BLaER1 (cell line): ENCODE measurements around the gene FGF11.
A peak's percentile ranks its signal among the peaks of the same experiment; 100 is the strongest.

Source experiments
- H3K27ac ChIP-seq: shearing (Covaris generic); formaldehyde crosslinking; 2 replicates; pipeline ENCODE4 v1.8.1; 2022
- H3K27me3 ChIP-seq: shearing (Covaris generic); formaldehyde crosslinking; 2 replicates; pipeline ENCODE4 v1.8.1; 2022
- H3K36me3 ChIP-seq: shearing (Covaris generic); formaldehyde crosslinking; 2 replicates; pipeline ENCODE4 v1.8.1; 2022
- H3K4me1 ChIP-seq: shearing (Covaris generic); formaldehyde crosslinking; 2 replicates; pipeline ENCODE4 v1.8.1; 2022
- H3K4me2 ChIP-seq: shearing (Covaris generic); formaldehyde crosslinking; 2 replicates; pipeline ENCODE4 v1.8.1; 2022
- H3K4me3 ChIP-seq: shearing (Covaris generic); formaldehyde crosslinking; 2 replicates; pipeline ENCODE4 v1.8.1; 2022
- H3K9ac ChIP-seq: shearing (Covaris generic); formaldehyde crosslinking; 2 replicates; pipeline ENCODE4 v1.8.1; 2022
- H3K9me3 ChIP-seq: shearing (Covaris generic); formaldehyde crosslinking; 2 replicates; pipeline ENCODE4 v1.8.1; 2022
- H4K20me1 ChIP-seq: shearing (Covaris generic); formaldehyde crosslinking; 2 replicates; pipeline ENCODE4 v1.8.1; 2022
- Cebpa-rat ChIP-seq: shearing (Covaris generic); IDR thresholded peaks from 2 replicates; pipeline ENCODE4 v1.8.1; 2022

FGF11 gene

DNA sequence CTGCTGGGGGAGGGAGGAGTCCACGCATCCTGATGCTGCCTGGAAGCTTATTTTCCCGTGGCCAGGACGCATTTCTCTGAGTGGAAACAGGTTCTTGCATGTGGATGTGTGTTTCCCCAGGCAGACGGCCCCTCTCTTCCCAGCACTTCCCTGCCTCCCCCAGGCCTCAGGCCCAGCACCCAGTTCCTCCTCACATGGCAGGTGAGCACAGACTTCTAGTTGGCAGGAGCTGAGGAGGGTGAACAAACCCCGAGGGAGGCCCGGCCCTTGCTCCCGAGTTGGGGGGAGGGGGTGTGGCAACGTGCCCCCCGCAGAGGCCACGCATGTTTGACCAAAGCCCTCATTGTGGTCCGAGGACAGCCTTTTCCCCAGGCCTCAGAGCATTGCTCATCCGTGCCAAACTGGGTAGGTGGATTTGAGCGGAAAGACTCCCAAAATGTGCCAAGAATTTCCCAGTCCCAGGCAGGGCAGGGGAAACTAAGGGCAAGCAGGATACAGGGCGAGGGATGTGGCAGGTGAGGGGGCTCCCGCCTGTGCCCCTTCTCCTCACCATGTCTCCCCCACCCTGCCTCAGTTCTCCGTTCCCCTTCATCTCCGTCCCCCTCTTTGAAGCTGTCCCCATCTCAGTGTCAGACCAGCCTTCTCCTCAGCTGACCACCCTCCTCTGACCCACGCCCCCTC lies 20.7 kb upstream of the FGF11 start:
- H3K4me1 ChIP-seq = peaks cover 5% of the 10 kb centered on the region
- no peak for TF ChIP-seq Cebpa-rat
- no peak overlapping the region for H3K9ac ChIP-seq
- H3K27me3 ChIP-seq = no peaks in the 10 kb centered on the region
- no peak overlapping the region for H3K4me2 ChIP-seq
- H3K4me3 ChIP-seq = no peak overlapping the region
- H3K9me3 ChIP-seq = no peaks in the 10 kb centered on the region
- H3K36me3 ChIP-seq = peaks cover 33% of the 10 kb centered on the region
- H3K27ac ChIP-seq = no peak overlapping the region
- H4K20me1 ChIP-seq = no peaks in the 10 kb centered on the region

DNA sequence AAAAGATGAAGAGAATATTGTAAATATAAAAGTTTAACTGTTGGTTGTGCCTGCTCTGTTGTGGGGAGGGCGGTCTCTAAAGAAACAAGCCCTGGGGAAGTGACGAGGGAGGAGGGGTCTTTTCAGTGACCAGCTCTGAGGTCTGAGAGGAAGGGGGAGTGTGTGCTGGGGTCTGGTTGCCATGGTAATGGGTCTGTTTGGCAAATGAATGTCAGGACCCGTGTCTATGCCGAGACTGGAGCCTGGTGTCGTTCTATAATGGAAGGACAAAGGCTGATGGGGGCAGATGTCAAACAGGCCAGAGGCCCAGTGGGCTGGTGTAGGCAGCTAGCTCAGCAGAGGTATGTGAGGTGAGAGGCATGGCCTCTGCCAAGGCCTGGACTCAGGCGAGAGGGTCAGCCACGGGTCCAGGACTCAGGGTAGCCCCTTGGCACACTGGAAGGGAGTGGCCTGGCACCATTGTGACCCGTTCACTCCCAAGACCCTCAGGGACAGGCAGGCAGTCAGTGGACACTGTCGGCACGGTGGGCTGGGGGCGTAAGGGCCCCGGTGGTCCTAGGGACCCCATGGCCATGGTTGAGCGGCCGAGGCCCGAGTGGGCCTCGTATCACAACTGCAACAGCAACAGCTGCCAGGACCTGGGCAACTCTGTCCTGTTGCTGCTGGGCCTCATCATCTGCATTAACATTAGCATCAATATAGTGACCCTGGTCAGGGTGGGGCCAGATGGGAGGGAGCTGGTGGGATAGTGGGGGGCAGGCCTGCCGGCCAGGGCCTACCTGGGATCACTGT lies 19.3 kb upstream of the FGF11 start, which contains the start of gene SPEM1:
SPEM1 (plus strand) TSS at position 506 of the 792 bp plus-strand sequence; CDS start at position 567, 61 bp downstream.
- Histone ChIP-seq H3K4me3 (no peak within 1 kb of the TSS), H3K9ac (no peak within 1 kb of the TSS), H3K4me2 (no peak within 1 kb of the TSS), H3K36me3 (peaks cover 27% of the 10 kb centered on the region), H3K9me3 (no peaks in the 10 kb centered on the region), H3K27me3 (no peaks in the 10 kb centered on the region), H4K20me1 (no peaks in the 10 kb centered on the region), H3K27ac (no peak within 1 kb of the TSS), H3K4me1 (peaks cover 8% of the 10 kb centered on the region)
- TF ChIP-seq Cebpa-rat = no peak

DNA sequence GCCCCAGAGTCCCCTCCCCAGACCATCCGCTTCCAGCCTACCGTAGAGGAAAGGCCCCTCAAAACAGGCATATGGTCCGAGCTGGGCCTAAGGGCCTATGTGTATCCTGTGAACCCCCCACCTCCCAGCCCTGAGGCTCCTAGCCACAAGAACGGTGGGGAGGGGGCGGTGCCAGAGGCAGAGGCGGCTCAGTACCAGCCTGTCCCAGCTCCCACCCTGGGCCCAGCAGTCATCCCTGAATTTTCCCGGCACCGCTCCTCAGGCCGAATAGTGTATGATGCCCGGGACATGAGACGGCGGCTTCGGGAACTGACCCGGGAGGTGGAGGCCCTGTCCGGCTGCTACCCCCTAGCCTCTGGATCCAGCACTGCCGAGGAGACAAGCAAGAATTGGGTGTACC lies 18.1 kb upstream of the FGF11 start:
- Histone ChIP-seq H3K27ac (no peak overlapping the region), H3K36me3 (peaks cover 15% of the 10 kb centered on the region), H3K9me3 (no peaks in the 10 kb centered on the region), H4K20me1 (no peaks in the 10 kb centered on the region), H3K27me3 (no peaks in the 10 kb centered on the region), H3K9ac (no peak overlapping the region), H3K4me3 (no peak overlapping the region), H3K4me2 (no peak overlapping the region), H3K4me1 (peaks cover 8% of the 10 kb centered on the region)
- no peak for TF ChIP-seq Cebpa-rat

DNA sequence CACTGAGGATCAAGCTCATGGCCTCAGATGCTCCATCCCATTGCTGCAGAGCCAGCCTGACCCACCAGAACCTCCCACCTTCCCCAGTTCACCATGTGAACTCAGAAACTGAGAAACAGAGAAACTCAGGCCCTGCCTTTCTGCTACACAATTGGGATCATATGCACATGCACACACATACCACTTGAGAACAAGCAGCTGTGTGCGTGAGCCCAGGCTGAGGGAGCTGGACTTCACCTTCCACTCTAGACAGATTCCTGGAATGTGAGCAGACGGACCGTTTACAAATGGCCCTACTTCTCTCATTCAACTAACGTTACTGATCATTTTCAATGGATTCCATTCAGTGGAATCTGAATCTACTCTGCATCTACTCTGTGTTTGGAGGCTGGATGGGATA lies 15.6 kb upstream of the FGF11 start:
- no peaks in the 10 kb centered on the region for H3K27me3 ChIP-seq
- no peaks in the 10 kb centered on the region for H4K20me1 ChIP-seq

DNA sequence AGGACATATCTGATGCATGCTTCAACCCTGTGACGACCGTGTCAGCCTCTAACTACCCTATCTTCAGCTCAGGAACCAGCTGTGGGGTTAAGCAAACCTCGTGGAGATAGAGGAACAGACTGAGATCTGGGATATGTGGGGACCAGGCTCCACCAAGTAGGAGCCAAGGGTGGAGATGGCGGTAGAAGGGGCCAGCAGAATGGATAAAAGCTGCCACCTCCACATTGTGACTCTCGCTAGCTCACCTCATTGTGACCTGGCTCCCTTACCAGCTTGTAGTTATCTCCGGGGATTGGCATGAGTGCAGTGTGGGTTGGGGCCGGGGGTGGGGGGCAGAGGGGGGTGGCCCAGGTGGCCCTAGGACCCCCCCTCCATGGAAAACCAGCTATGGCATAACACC lies 14.0 kb upstream of the FGF11 start, which contains the start of gene SPEM2:
SPEM2 (plus strand) TSS at position 301 of the 400 bp plus-strand sequence; CDS start at position 374, 73 bp downstream.
- Histone ChIP-seq H3K4me3 (no peak within 1 kb of the TSS), H4K20me1 (no peaks in the 10 kb centered on the region), H3K36me3 (no peaks in the 10 kb centered on the region), H3K9ac (no peak within 1 kb of the TSS), H3K4me1 (peaks cover 8% of the 10 kb centered on the region), H3K27me3 (no peaks in the 10 kb centered on the region), H3K27ac (no peak within 1 kb of the TSS), H3K9me3 (no peaks in the 10 kb centered on the region), H3K4me2 (peak within 1 kb of the TSS; percentile 37)
- TF ChIP-seq Cebpa-rat = no peak

More for the DNA sequence above, 15.6 kb upstream of the FGF11 start:
- no peak overlapping the region for H3K4me3 ChIP-seq
- H3K36me3 ChIP-seq = no peaks in the 10 kb centered on the region; the same call in 1 of the 2 replicates
- H3K9me3 ChIP-seq = no peaks in the 10 kb centered on the region
- no peak overlapping the region for H3K9ac ChIP-seq
- no peak for TF ChIP-seq Cebpa-rat
- peaks cover 8% of the 10 kb centered on the region for H3K4me1 ChIP-seq
- H3K27ac ChIP-seq = no peak overlapping the region
- no peak overlapping the region for H3K4me2 ChIP-seq

DNA sequence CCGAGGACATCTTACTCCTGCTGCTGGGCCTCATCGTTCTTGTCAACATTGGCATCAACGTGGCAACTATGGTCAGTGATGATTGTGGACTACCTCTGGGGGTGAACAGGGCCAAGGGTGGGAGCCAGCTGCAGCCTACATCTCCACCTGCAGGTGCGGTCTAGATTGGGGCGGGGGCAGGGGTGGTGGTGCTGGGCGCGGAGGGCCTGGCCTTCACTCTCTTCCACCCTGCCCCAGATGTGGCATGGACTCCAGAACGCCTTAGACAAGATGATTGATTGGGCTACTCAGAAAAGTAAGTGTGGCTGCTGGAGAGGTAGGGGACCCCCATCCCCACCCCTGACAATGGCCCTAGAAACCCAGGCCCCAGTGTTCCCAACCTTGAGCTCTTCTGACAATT lies 13.6 kb upstream of the FGF11 start:
- Histone ChIP-seq H4K20me1 (no peaks in the 10 kb centered on the region), H3K27ac (no peak overlapping the region), H3K9ac (no peak overlapping the region), H3K27me3 (no peaks in the 10 kb centered on the region), H3K9me3 (no peaks in the 10 kb centered on the region), H3K4me3 (no peak overlapping the region), H3K4me2 (no peak overlapping the region), H3K36me3 (no peaks in the 10 kb centered on the region), H3K4me1 (peaks cover 8% of the 10 kb centered on the region)
- no peak for TF ChIP-seq Cebpa-rat

DNA sequence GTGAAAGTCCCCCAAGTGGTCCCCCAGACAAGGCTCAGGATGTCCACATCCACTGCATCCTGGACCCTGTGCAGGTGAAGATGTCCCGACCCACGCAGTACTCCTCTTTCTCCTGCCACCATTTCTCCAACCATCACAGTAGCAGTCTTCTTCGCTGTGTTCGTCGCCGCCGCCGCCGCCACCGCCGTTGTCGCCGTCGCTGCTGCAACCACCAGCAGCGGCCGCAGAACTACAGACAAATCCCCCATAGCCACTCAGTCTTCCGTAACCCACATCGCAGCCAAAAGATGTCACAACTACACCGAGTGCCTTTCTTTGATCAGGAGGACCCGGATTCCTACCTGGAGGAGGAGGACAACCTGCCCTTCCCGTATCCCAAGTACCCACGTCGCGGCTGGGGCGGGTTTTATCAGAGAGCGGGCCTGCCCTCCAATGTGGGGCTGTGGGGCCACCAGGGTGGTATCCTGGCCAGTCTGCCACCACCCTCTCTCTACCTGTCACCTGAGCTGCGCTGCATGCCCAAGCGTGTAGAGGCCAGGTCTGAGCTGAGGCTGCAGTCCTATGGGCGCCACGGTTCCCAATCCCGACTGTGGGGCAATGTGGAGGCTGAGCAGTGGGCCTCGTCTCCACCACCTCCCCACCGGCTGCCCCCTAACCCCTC lies 13.0 kb upstream of the FGF11 start:
- no peaks in the 10 kb centered on the region for H3K27me3 ChIP-seq
- no peak overlapping the region for H3K4me2 ChIP-seq
- no peaks in the 10 kb centered on the region for H4K20me1 ChIP-seq
- no peak overlapping the region for H3K4me3 ChIP-seq
- no peak for TF ChIP-seq Cebpa-rat
- no peak overlapping the region for H3K9ac ChIP-seq
- no peaks in the 10 kb centered on the region for H3K9me3 ChIP-seq
- H3K27ac ChIP-seq = no peak overlapping the region
- H3K4me1 ChIP-seq = peaks cover 8% of the 10 kb centered on the region
- no peaks in the 10 kb centered on the region for H3K36me3 ChIP-seq

DNA sequence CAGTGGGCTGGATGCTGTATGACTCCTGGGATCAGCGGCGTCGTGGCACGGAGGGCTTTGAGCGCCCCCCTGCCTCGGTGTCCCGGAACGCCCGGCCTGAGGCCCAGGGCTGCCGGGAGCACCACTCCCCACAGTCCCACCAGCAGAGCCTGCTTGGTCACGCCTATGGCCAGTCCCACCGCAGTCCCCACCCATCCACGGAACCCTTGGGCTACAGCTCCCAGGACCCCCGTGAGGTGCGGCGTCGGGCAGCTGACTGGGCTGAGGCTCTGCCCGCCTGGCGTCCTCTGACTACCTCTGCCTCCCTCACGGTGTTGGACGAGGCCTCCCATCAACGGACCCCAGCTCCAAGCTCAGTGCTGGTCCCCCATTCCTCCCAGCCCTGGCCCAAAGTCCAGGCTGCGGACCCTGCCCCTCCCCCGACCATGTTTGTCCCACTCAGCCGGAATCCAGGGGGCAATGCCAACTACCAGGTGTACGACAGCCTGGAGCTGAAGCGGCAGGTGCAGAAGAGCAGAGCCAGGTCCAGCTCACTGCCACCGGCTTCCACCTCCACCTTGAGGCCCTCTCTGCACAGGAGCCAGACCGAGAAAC lies 12.3 kb upstream of the FGF11 start:
- H3K27me3 ChIP-seq = no peaks in the 10 kb centered on the region
- no peak overlapping the region for H3K27ac ChIP-seq
- no peak overlapping the region for H3K9ac ChIP-seq
- H3K9me3 ChIP-seq = no peaks in the 10 kb centered on the region
- H4K20me1 ChIP-seq = no peaks in the 10 kb centered on the region
- H3K4me2 ChIP-seq = no peak overlapping the region
- H3K4me3 ChIP-seq = no peak overlapping the region
- TF ChIP-seq Cebpa-rat = no peak
- peaks cover 8% of the 10 kb centered on the region for H3K4me1 ChIP-seq
- no peaks in the 10 kb centered on the region for H3K36me3 ChIP-seq

DNA sequence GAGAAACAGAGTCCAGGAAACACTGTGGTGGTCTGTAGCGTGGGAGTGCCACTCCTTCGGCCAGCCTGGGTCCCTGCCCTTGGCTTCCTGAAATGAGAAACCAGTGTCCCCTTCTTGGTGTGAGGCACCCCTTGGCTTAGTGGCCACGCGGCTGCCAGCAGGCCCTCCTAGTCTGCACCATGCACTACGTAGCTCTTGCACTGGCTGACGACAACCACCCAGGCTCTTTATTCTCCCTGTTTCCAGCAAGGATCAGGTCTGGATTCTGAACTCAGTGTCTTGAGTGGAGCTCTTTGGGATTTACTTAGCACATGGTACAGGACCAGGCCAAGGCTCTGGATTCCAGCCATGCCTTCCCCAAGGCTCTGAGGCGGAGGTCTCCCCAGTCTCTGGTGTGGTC lies 11.8 kb upstream of the FGF11 start:
- Histone ChIP-seq H3K4me3 (no peak overlapping the region), H3K27me3 (no peaks in the 10 kb centered on the region), H3K36me3 (no peaks in the 10 kb centered on the region), H3K9me3 (no peaks in the 10 kb centered on the region), H3K4me1 (peaks cover 8% of the 10 kb centered on the region), H3K4me2 (no peak overlapping the region), H3K27ac (no peak overlapping the region), H3K9ac (no peak overlapping the region), H4K20me1 (no peaks in the 10 kb centered on the region)
- no peak for TF ChIP-seq Cebpa-rat
